Esophagus (tissue), 2 donors: Measurements from ENCODE around the gene RANBP1. TPM values are rescaled to one million over a fixed set of nuclear protein-coding genes. Genes with fewer than 3 reads are reported as not detected.

ENCODE experiments used
- H3K27ac ChIP-seq, 2 donors: one replicate each; pipeline ENCODE4 v1.5.1; 2013; ENCODE audit warnings: low read depth in 2 of 2, mild to moderate bottlenecking in 2 of 2, inconsistent platforms in 1 of 2, low read length in 1 of 2, moderate library complexity in 1 of 2
- H3K27me3 ChIP-seq, 2 donors: one replicate each; pipeline ENCODE4 v1.6.1; 2013; ENCODE audit warnings: low read length in 2 of 2, control low read depth in 1 of 2, mild to moderate bottlenecking in 1 of 2; ENCODE audit not compliant: insufficient read depth in 2 of 2, control insufficient read depth in 1 of 2
- H3K36me3 ChIP-seq, 2 donors: one replicate each; pipeline ENCODE4 v1.6.1; 2013; ENCODE audit warnings: low read length in 1 of 2; ENCODE audit not compliant: control insufficient read depth in 2 of 2, insufficient read depth in 2 of 2
- H3K4me1 ChIP-seq, 2 donors: one replicate each; pipeline ENCODE4 v1.6.1; 2013; ENCODE audit warnings: low read length in 1 of 2; ENCODE audit not compliant: control insufficient read depth in 2 of 2, insufficient read depth in 2 of 2
- H3K4me3 ChIP-seq, 2 donors: one replicate each; pipeline ENCODE4 v1.5.1; 2013; ENCODE audit warnings: low read length in 2 of 2, mild to moderate bottlenecking in 2 of 2, low read depth in 1 of 2, moderate library complexity in 1 of 2
- H3K9me3 ChIP-seq, 2 donors: one replicate each; pipeline ENCODE4 v1.6.1; 2013; ENCODE audit warnings: mild to moderate bottlenecking in 2 of 2, low read depth in 1 of 2, low read length in 1 of 2, moderate library complexity in 1 of 2; ENCODE audit not compliant: control insufficient read depth in 2 of 2, insufficient read depth in 1 of 2
- WGBS, 2 donors: extraction: QIAGEN DNeasy Blood & Tissue Kit; methylation state at CpG; one replicate each; pipeline ENCODE4 v1.1.7; 2013; 5-methylcytosine and 5-hydroxymethylcytosine counted together
- polyA plus RNA-seq, 2 donors: library from polyadenylated mRNA; stranded (reverse); fragments of 200-250 nt; gene quantifications; one replicate each; pipeline ENCODE4 v1.2.3, GENCODE V29; 2013
- donor health status: healthy with polysubstance abuse.
- donor health status: Bipolar disorder and iron deficiency.

Gene RANBP1
- polyA plus RNA-seq, 2 donors = 49.2 to 136 TPM

- Histone ChIP-seq H3K27ac (no peak overlapping the region), H3K27me3 (no peaks in the 10 kb centered on the region), H3K36me3 (peaks cover 13 to 67% of the 10 kb centered on the region in 2 donors), H3K9me3 (no peaks in the 10 kb centered on the region), H3K4me3 (no peak overlapping the region), H3K4me1 (peaks cover 0 to 2% of the 10 kb centered on the region in 2 donors)
- 93 to 95% methylated on average over 13 of the region's 13 CpGs for WGBS, 2 donors
Measured at GRCh38 chr22:20123366-20124082, 7.6 kb downstream of the RANBP1 start.

GRCh38 chr22:20124083-20124787 is 8.3 kb downstream of the RANBP1 start:
- H3K9me3 ChIP-seq = no peaks in the 10 kb centered on the region
- no peak overlapping the region for H3K27ac ChIP-seq
- no peak overlapping the region for H3K4me3 ChIP-seq
- no peaks in the 10 kb centered on the region for H3K27me3 ChIP-seq
- 89 to 91% methylated on average over 10 to 11 of the region's 11 CpGs for WGBS, 2 donors
- H3K36me3 ChIP-seq = peaks cover 13 to 67% of the 10 kb centered on the region in 2 donors
- H3K4me1 ChIP-seq = peaks cover 0 to 2% of the 10 kb centered on the region in 2 donors

- Histone ChIP-seq H3K27me3 (no peaks in the 10 kb centered on the region), H3K36me3 (peaks cover 7 to 60% of the 10 kb centered on the region in 2 donors), H3K4me3 (no peak overlapping the region), H3K4me1 (peaks cover 0 to 1% of the 10 kb centered on the region in 2 donors), H3K9me3 (no peaks in the 10 kb centered on the region), H3K27ac (no peak overlapping the region)
- 88 to 89% methylated on average over 32 of the region's 32 CpGs for WGBS, 2 donors
Measured at GRCh38 chr22:20125201-20126174, 9.6 kb downstream of the RANBP1 start.

- Histone ChIP-seq H3K36me3 (peaks cover 6 to 53% of the 10 kb centered on the region in 2 donors), H3K4me3 (no peak overlapping the region), H3K27ac (no peak overlapping the region), H3K9me3 (no peaks in the 10 kb centered on the region), H3K27me3 (no peaks in the 10 kb centered on the region), H3K4me1 (peaks cover 0 to 4% of the 10 kb centered on the region in 2 donors)
- 83 to 85% methylated on average over 19 of the region's 19 CpGs for WGBS, 2 donors
Measured at GRCh38 chr22:20126284-20127029, 10.6 kb downstream of the RANBP1 start.

GRCh38 chr22:20127318-20127868 is 11.5 kb downstream of the RANBP1 start:
- no peak overlapping the region for H3K4me3 ChIP-seq
- WGBS, 2 donors = 60 to 77% methylated on average over 15 of the region's 15 CpGs
- no peaks in the 10 kb centered on the region for H3K27me3 ChIP-seq
- peaks cover under 1 to 6% of the 10 kb centered on the region in 2 donors for H3K4me1 ChIP-seq
- H3K36me3 ChIP-seq = peaks cover 6 to 45% of the 10 kb centered on the region in 2 donors
- no peaks in the 10 kb centered on the region for H3K9me3 ChIP-seq
- no peak overlapping the region for H3K27ac ChIP-seq

- WGBS, 2 donors = 78 to 82% methylated on average over 17 of the region's 17 CpGs
Measured at GRCh38 chr22:20127869-20128618, 12.1 kb downstream of the RANBP1 start.

GRCh38 chr22:20128619-20128901 is 12.7 kb downstream of the RANBP1 start:
- Histone ChIP-seq H3K27ac (no peak overlapping the region), H3K36me3 (peaks cover 6 to 41% of the 10 kb centered on the region in 2 donors), H3K9me3 (no peaks in the 10 kb centered on the region), H3K27me3 (no peaks in the 10 kb centered on the region), H3K4me3 (no peak overlapping the region), H3K4me1 (peaks cover 8 to 16% of the 10 kb centered on the region in 2 donors)
- 44 to 58% methylated on average over 2 of the region's 2 CpGs for WGBS, 2 donors

More at GRCh38 chr22:20127869-20128618, 12.1 kb downstream of the RANBP1 start:
- Histone ChIP-seq H3K36me3 (peaks cover 6 to 44% of the 10 kb centered on the region in 2 donors), H3K27ac (no peak overlapping the region), H3K4me1 (peaks cover 7 to 13% of the 10 kb centered on the region in 2 donors), H3K27me3 (no peaks in the 10 kb centered on the region), H3K9me3 (no peaks in the 10 kb centered on the region), H3K4me3 (no peak overlapping the region)

- H3K9me3 ChIP-seq = no peaks in the 10 kb centered on the region
- peak overlapping the region in 1 of 2 donors; percentile 6 for H3K27ac ChIP-seq
- H3K27me3 ChIP-seq = no peaks in the 10 kb centered on the region
- peaks cover 8 to 21% of the 10 kb centered on the region in 2 donors for H3K4me1 ChIP-seq
- WGBS, 2 donors = 32 to 35% methylated on average over 18 of the region's 18 CpGs
- H3K36me3 ChIP-seq = peaks cover 6 to 36% of the 10 kb centered on the region in 2 donors
- H3K4me3 ChIP-seq = no peak overlapping the region
Measured at GRCh38 chr22:20128902-20129746, 13.2 kb downstream of the RANBP1 start.
